Medulla oblongata (tissue), 1 donor: ENCODE measurements around the gene BAAT.

Experiments
- DNase-seq: peaks from one replicate; pipeline ENCODE4 v3.0.0-alpha.2; 2015; ENCODE audit errors: extremely low spot score

BAAT gene

GRCh38 chr9:101398930-101399642 lies 14.3 kb upstream of the BAAT start:
- peak; percentile 45 for DNase-seq

GRCh38 chr9:101398068-101398929 lies 13.5 kb upstream of the BAAT start, which contains the start of the genes MRPL50 and ZNF189:
MRPL50 (minus strand) TSS chr9:101398618; CDS start chr9:101398592, 26 bp downstream.
ZNF189 (plus strand) TSS chr9:101398851; CDS start chr9:101399157, 306 bp downstream.
- peak; percentile 100 for DNase-seq

DNA sequence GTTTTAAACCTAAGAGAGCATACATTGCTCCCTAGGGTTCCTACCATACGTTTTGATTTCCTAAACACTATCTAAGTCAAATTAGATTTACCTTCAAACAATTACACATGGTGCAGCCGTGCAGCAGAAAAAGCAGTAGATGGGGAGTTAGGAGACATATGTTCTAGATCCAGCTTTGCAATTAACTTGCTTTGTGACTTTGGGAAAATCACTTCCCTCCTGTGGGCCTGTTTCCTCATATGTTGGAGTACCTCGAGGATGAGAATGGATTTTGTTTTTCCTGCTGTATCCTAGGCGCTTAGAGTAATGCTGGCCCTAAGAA lies 12.9 kb upstream of the BAAT start:
- DNase-seq = no peak

DNA sequence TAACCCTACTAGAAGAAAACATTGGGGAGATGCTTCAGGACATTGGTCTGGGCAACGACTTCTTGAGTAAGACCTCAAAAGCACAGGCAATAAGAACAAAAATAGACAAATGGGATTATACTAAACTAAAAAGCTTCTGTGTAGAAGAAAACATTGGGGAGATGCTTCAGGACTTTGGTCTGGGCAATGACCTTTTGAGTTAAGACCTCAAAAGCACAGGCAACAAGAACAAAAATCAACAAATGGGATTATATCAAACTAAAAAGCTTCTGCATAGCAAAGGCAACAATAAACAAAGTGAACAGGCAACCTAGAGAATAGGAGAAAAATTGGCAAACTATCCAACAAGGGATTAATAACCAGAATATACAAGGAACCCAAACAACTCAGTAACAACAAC lies 9.9 kb upstream of the BAAT start:
- DNase-seq = no peak

DNA sequence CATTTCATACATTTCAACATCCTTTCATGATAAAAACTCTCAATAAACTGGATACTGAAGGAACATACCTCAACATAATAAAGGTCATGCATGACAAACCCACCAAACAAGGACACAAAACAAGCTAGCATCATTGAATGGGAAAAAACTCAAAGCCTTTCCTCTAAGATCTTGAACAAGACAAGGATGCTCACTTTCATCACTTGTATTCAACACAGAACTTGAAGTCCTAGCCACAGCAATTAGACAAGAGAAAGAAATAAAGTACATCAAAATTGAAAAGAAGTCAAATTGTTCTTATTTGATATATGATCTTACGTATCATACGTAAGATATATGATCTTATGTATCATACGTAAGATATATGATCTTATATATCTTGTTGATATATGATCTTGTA lies 8.3 kb upstream of the BAAT start:
- no peak for DNase-seq

GRCh38 chr9:101388507-101388993 lies 3.7 kb upstream of the BAAT start:
- DNase-seq = peak; percentile 19

- DNase-seq = peak; percentile 72
These were observed 3.2 kb upstream of the BAAT start for GRCh38 chr9:101387871-101388506.

- no peak for DNase-seq
These were observed 1.4 kb downstream of the BAAT start for GRCh38 chr9:101383361-101383760.

DNA sequence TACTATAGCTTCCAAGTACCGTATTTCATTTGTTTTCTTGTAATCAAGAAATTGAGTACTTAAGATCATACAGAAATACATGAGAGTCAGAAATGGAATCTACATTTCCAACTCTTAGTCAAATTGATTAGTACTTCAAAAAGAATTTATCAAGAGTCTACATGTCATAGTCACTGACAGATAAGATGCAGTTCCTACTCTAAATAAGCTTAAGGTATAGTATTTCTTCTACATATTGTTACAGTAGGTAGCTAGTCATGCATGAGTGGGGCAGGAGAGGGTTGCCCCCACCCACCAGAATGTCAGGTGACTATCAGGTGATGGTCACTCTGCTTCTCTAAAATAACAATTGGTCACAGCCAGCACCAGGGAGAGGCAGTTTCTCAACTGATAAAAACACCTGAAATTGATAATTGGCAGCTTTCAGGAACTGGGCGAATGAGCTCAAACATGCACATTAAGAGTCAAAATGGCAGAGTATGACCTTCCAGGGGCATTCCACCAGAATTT lies 2.9 kb downstream of the BAAT start:
- DNase-seq = no peak

GRCh38 chr9:101381118-101381517 lies 3.7 kb downstream of the BAAT start:
- no peak for DNase-seq

GRCh38 chr9:101380295-101380694 lies 4.5 kb downstream of the BAAT start:
- DNase-seq = no peak

DNA sequence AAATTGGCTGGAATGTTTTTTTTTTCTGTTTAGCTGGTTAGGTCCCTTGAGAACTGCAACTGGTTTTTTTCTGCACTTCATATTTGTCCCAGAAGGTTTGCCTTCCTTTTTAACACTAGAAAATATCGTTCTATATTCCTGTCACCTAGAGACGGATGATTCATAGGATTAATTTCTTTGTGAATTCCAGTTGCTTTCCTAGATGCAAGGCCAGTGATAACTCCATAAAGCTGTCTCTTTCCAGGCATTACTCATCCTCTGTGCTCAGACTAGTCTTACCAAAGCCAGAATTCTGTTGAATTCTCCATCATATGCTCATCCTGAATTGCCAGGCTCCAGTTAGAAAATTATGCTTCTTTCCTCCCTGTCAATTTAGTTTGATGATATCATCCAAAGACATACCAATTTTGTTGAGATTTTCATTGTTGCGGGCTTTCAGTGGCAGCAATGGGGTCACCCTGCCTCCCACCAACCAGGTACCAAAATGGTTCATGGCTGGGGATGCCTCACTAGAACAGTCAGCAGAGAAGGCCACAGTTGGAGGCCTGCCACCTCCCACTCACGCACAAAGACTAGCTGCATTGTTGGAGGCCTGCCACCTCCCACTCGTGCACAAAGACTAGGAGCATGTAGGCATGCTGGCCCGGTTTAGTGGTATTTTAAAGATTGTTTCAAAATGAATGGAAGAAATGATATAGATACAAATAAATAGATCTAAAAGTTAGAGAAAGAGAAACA lies 8.5 kb downstream of the BAAT start:
- no peak for DNase-seq

- DNase-seq = no peak
These were observed 9.3 kb downstream of the BAAT start for GRCh38 chr9:101375546-101375945.

- no peak for DNase-seq
These were observed 12.3 kb downstream of the BAAT start for GRCh38 chr9:101372327-101373118.

- no peak for DNase-seq
These were observed 13.0 kb downstream of the BAAT start for GRCh38 chr9:101371813-101372212.

GRCh38 chr9:101369884-101370531 lies 14.8 kb downstream of the BAAT start:
- DNase-seq = no peak

- DNase-seq = no peak
These were observed 15.5 kb downstream of the BAAT start for GRCh38 chr9:101369286-101369685.

GRCh38 chr9:101367323-101367722 lies 17.5 kb downstream of the BAAT start:
- no peak for DNase-seq

GRCh38 chr9:101366038-101366756 lies 18.6 kb downstream of the BAAT start:
- no peak for DNase-seq
